ENCODE results near the gene PLSCR3. TPM values are rescaled to one million over a fixed set of nuclear protein-coding genes. Genes with fewer than 3 reads are reported as not detected.

Gene PLSCR3
- total RNA-seq, 1 donor = 16.8 TPM

DNA sequence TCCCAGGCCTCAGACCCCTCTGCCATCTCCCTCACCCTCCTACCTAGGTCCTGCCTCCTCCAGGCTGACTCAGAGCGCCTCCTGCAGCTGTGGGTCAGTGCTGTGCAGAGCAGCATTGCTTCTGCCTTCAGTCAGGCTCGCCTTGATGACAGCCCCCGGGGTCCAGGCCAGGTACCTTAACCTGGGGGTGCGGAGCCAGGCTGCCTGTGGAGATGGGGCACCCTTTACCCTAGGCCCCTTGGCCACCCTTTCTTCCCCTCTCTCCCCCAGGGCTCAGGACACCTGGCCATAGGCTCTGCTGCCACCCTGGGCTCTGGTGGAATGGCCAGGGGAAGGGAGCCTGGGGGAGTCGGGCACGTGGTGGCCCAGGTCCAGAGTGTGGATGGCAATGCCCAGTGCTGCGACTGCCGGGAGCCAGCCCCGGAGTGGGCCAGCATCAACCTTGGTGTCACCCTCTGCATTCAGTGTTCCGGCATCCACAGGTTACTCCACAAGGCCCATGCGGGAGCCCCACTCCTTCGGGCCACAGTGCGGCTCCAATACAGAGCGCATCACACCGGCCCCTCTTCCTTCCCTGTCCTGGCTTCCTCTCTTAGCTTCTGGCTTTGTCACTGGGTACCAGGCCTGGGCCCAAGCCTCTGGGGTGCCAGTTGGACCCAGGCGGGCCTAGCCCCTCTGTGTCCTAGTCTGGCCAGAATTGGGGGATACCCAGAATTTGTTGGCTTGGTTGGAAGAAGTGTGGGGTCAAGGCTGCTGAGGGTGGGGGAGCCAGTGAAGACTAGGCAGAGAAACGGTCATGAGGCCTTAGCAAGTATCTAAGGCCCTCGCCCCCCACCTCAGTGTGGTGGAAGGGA is 47.3 kb downstream of the PLSCR3 start:
- TF ChIP-seq, protein P1, sequence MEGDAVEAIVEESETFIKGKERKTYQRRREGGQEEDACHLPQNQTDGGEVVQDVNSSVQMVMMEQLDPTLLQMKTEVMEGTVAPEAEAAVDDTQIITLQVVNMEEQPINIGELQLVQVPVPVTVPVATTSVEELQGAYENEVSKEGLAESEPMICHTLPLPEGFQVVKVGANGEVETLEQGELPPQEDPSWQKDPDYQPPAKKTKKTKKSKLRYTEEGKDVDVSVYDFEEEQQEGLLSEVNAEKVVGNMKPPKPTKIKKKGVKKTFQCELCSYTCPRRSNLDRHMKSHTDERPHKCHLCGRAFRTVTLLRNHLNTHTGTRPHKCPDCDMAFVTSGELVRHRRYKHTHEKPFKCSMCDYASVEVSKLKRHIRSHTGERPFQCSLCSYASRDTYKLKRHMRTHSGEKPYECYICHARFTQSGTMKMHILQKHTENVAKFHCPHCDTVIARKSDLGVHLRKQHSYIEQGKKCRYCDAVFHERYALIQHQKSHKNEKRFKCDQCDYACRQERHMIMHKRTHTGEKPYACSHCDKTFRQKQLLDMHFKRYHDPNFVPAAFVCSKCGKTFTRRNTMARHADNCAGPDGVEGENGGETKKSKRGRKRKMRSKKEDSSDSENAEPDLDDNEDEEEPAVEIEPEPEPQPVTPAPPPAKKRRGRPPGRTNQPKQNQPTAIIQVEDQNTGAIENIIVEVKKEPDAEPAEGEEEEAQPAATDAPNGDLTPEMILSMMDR (IDR thresholded peaks at IDR 0.05; ENCODE audit: insufficient read depth, low read depth, low read length) = no peak
- DNase-seq (ENCODE audit: low read depth) = no peak
- no peak overlapping the region for H3K4me3 ChIP-seq (ENCODE audit: low read depth, low read length)

DNA sequence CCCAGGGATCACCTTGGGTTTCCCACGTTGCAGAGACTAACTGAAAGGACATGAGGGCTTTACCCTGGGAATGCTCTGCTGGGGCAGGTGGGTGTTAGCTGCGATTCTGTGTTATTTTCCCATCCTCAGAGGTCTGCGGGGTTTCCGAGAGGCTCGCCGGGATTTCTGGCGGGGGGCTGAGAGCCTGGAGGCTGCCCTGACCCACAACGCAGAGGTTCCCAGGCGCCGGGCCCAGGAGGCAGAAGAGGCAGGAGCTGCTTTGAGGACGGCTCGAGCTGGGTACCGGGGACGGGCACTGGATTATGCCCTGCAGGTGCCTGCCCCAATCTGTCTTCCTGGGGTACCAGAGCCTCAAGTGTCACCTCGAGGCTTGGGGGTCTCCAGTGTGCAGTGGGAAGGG is 51.1 kb downstream of the PLSCR3 start:
- H3K4me3 ChIP-seq (ENCODE audit: low read depth, low read length) = no peak overlapping the region
- no peak for DNase-seq (ENCODE audit: low read depth)
- TF ChIP-seq, protein P1 (IDR thresholded peaks at IDR 0.05; ENCODE audit: insufficient read depth, low read depth, low read length) = no peak

DNA sequence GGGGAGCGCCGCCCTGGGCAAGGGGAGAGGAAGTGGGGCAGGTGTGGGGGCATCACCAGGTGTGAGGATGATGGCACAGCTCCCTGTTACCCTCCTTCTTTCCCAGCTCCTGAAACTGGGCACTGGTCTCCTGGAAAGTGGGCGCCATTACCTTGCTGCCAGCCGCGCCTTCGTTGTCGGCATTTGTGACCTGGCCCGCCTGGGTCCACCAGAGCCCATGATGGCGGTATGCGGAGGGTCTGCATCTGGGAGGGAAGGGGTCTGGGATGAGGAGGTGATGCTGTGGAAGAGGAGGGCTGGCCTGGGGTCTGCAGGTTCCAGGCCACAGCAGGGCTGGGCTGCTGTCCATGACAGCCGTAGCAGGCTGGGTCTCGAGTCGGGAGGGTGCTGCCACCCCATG is 52.5 kb downstream of the PLSCR3 start:
- no peak overlapping the region for H3K4me3 ChIP-seq (ENCODE audit: low read depth, low read length)
- TF ChIP-seq, protein P1 (IDR thresholded peaks at IDR 0.05; ENCODE audit: insufficient read depth, low read depth, low read length) = no peak
- DNase-seq (ENCODE audit: low read depth) = no peak

DNA sequence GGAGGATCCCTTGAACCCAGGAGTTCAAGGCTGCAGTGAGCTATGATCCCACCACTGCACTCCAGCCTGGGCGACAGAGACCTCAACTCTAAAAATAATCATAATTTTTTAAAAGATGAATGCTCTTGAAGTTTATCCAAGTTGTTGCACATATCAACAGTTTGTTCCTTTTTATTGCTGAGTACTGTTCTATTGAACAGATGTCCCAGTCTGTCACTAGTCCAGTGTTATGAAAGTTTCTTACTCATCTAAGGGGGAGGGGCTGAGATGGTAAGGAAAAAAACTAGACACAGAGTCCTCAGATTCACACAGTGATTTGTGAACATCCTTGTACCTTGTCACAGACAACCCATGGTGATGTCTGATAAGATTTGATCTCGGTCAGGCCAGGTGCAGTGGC is 54.1 kb downstream of the PLSCR3 start:
- H3K4me3 ChIP-seq (ENCODE audit: low read depth, low read length) = no peak overlapping the region
- peak; percentile 36 for DNase-seq (ENCODE audit: low read depth)
- TF ChIP-seq, protein P1 (IDR thresholded peaks at IDR 0.05; ENCODE audit: insufficient read depth, low read depth, low read length) = no peak

Other genes with a start within 250 kb of the PLSCR3 start
- 0.43 and 0.64 TPM in 2 replicates for gene ASGR1, start 215.2 kb downstream of the PLSCR3 start, total RNA-seq
- gene DLG4, start 174.7 kb downstream of the PLSCR3 start, total RNA-seq = 10.6 and 14.2 TPM in 2 replicates
- gene ACADVL, start 174.6 kb downstream of the PLSCR3 start, total RNA-seq = 171 and 255 TPM in 2 replicates
- 102 and 105 TPM in 2 replicates for gene DVL2, start 160.0 kb downstream of the PLSCR3 start, total RNA-seq
- 51.8 and 54.1 TPM in 2 replicates for gene PHF23, start 155.1 kb downstream of the PLSCR3 start, total RNA-seq
- 225 and 265 TPM in 2 replicates for gene GABARAP, start 152.1 kb downstream of the PLSCR3 start, total RNA-seq
- gene CTDNEP1, start 142.8 kb downstream of the PLSCR3 start, total RNA-seq = 24.5 and 34.1 TPM in 2 replicates
- 29.6 and 36.3 TPM in 2 replicates for gene ELP5, start 142.3 kb downstream of the PLSCR3 start, total RNA-seq
- gene CLDN7, start 132.0 kb downstream of the PLSCR3 start, total RNA-seq = 2.9 and 5.2 TPM in 2 replicates
- gene SLC2A4, start 112.8 kb downstream of the PLSCR3 start, total RNA-seq = under 0.01 TPM in 1 of 2 replicates, not detected in the other
- gene YBX2, start 99.9 kb downstream of the PLSCR3 start, total RNA-seq = not detected in 2 replicates
- gene EIF5A, start 86.9 kb downstream of the PLSCR3 start, total RNA-seq = 607 and 641 TPM in 2 replicates
- gene GPS2, start 79.2 kb downstream of the PLSCR3 start, total RNA-seq = 34.1 and 45.3 TPM in 2 replicates
- 15.1 and 19.4 TPM in 2 replicates for gene NEURL4, start 65.2 kb downstream of the PLSCR3 start, total RNA-seq
- gene ACAP1, start 58.0 kb downstream of the PLSCR3 start, total RNA-seq = 1.9 and 3.9 TPM in 2 replicates
- 7.4 and 8.6 TPM in 2 replicates for gene KCTD11, start 42.4 kb downstream of the PLSCR3 start, total RNA-seq
- gene TMEM95, start 39.4 kb downstream of the PLSCR3 start, total RNA-seq = not detected in 2 replicates
- gene TNK1, start 13.4 kb downstream of the PLSCR3 start, total RNA-seq = under 0.01 and 2.2 TPM in 2 replicates
- 147 and 162 TPM in 2 replicates for gene TMEM256, start 9.6 kb upstream of the PLSCR3 start, total RNA-seq
- 8.1 and 9.5 TPM in 2 replicates for gene NLGN2, start 13.3 kb upstream of the PLSCR3 start, total RNA-seq
- not detected in 2 replicates for gene SPEM1, start 25.8 kb upstream of the PLSCR3 start, total RNA-seq
- gene SPEM2, start 31.1 kb upstream of the PLSCR3 start, total RNA-seq = not detected in 2 replicates
- not detected in 2 replicates for gene SPEM3, start 34.3 kb upstream of the PLSCR3 start, total RNA-seq
- gene TMEM102, start 40.9 kb upstream of the PLSCR3 start, total RNA-seq = 2.6 and 3.0 TPM in 2 replicates
- gene FGF11, start 45.0 kb upstream of the PLSCR3 start, total RNA-seq = 0.32 and 3.9 TPM in 2 replicates
- 6.1 and 6.9 TPM in 2 replicates for gene CHRNB1, start 50.5 kb upstream of the PLSCR3 start, total RNA-seq
- 30.0 and 37.1 TPM in 2 replicates for gene ZBTB4, start 85.1 kb upstream of the PLSCR3 start, total RNA-seq
- gene SLC35G6, start 86.9 kb upstream of the PLSCR3 start, total RNA-seq = not detected in 2 replicates
- 118 and 127 TPM in 2 replicates for gene POLR2A, start 89.8 kb upstream of the PLSCR3 start, total RNA-seq
- 11.7 and 14.5 TPM in 2 replicates for gene TNFSF12, start 154.5 kb upstream of the PLSCR3 start, total RNA-seq
- gene TNFSF13, start 164.2 kb upstream of the PLSCR3 start, total RNA-seq = 0.43 and 0.64 TPM in 2 replicates
- gene SENP3, start 167.4 kb upstream of the PLSCR3 start, total RNA-seq = 69.9 and 75.1 TPM in 2 replicates
- gene CD68, start 185.1 kb upstream of the PLSCR3 start, total RNA-seq = 9.1 and 9.7 TPM in 2 replicates
- gene MPDU1, start 189.3 kb upstream of the PLSCR3 start, total RNA-seq = 70.5 and 101 TPM in 2 replicates
- under 0.01 and 0.64 TPM in 2 replicates for gene SOX15, start 195.6 kb upstream of the PLSCR3 start, total RNA-seq
- 37.4 and 39.7 TPM in 2 replicates for gene FXR2, start 220.4 kb upstream of the PLSCR3 start, total RNA-seq
- gene SAT2, start 233.3 kb upstream of the PLSCR3 start, total RNA-seq = 23.3 and 37.0 TPM in 2 replicates
- 0.64 and 0.86 TPM in 2 replicates for gene SHBG, start 235.6 kb upstream of the PLSCR3 start, total RNA-seq